ENCODE measurements around the gene GPAT2. TPM values are rescaled to one million over a fixed set of nuclear protein-coding genes. Genes with fewer than 3 reads are reported as not detected.
"Not testable (repeated sequence)": the region's sequence is repeated elsewhere in the genome, so short reads cannot be mapped to it uniquely, and the experiment has no call there.

Gene GPAT2
- total RNA-seq, 2 experiments from 2014 or later = not detected

GRCh38 chr2:96012792-96013264 is 21.9 kb downstream of the GPAT2 start:
- H3K4me3 ChIP-seq (ENCODE audit: low read depth, low read length, poor library complexity, severe bottlenecking); H3K9me2 ChIP-seq (ENCODE audit: insufficient read depth, low read length); H3K4me2 ChIP-seq (ENCODE audit: low read length); POLR2A ChIA-PET; H2AFZ ChIP-seq (ENCODE audit: low read length); H3K79me2 ChIP-seq (ENCODE audit: insufficient read depth, low read depth, low read length); H3K4me1 ChIP-seq (ENCODE audit: insufficient read depth, low read length, poor library complexity, severe bottlenecking); H3K36me3 ChIP-seq (ENCODE audit: insufficient read depth, low read length); CTCF ChIA-PET (ENCODE audit: unreplicated experiment); H4K20me1 ChIP-seq (ENCODE audit: insufficient read depth, low read length); H3K27ac ChIP-seq (ENCODE audit: low read depth, low read length, poor library complexity, severe bottlenecking); BruUV-seq (replicated peaks); intact Hi-C loops (cut with micrococcal nuclease; ENCODE audit: unreplicated experiment); H3K9me3 ChIP-seq (ENCODE audit: low read length): not testable (repeated sequence)
- DNase-seq (ENCODE audit: low spot score) = peak; percentile 14
- TF ChIP-seq CTCF (conservative IDR thresholded peaks at IDR 0.05; ENCODE audit: low read length) = peak; percentile 50; the same call in 1 of the 2 replicates

- H3K27ac ChIP-seq (ENCODE audit: low read depth, low read length, poor library complexity, severe bottlenecking); H2AFZ ChIP-seq (ENCODE audit: low read length); BruUV-seq (replicated peaks); H3K36me3 ChIP-seq (ENCODE audit: insufficient read depth, low read length); CTCF ChIA-PET (ENCODE audit: unreplicated experiment); DNase-seq (ENCODE audit: low spot score); H3K9me3 ChIP-seq (ENCODE audit: low read length); H3K4me1 ChIP-seq (ENCODE audit: insufficient read depth, low read length, poor library complexity, severe bottlenecking); intact Hi-C loops (cut with micrococcal nuclease; ENCODE audit: unreplicated experiment); POLR2A ChIA-PET; H3K4me2 ChIP-seq (ENCODE audit: low read length); H3K79me2 ChIP-seq (ENCODE audit: insufficient read depth, low read depth, low read length); H3K9me2 ChIP-seq (ENCODE audit: insufficient read depth, low read length); H3K4me3 ChIP-seq (ENCODE audit: low read depth, low read length, poor library complexity, severe bottlenecking); H4K20me1 ChIP-seq (ENCODE audit: insufficient read depth, low read length): not testable (repeated sequence)
These were observed 22.5 kb downstream of the GPAT2 start for GRCh38 chr2:96012086-96012791.

- intact Hi-C loops (cut with micrococcal nuclease; ENCODE audit: unreplicated experiment); H3K4me1 ChIP-seq (ENCODE audit: insufficient read depth, low read length, poor library complexity, severe bottlenecking); H3K27ac ChIP-seq (ENCODE audit: low read depth, low read length, poor library complexity, severe bottlenecking); H3K79me2 ChIP-seq (ENCODE audit: insufficient read depth, low read depth, low read length); H3K9me3 ChIP-seq (ENCODE audit: low read length); H3K36me3 ChIP-seq (ENCODE audit: insufficient read depth, low read length); BruUV-seq (replicated peaks); POLR2A ChIA-PET; CTCF ChIA-PET (ENCODE audit: unreplicated experiment); H4K20me1 ChIP-seq (ENCODE audit: insufficient read depth, low read length); H3K9me2 ChIP-seq (ENCODE audit: insufficient read depth, low read length); H2AFZ ChIP-seq (ENCODE audit: low read length): not testable (repeated sequence)
- Histone ChIP-seq H3K4me2 (ENCODE audit: low read length) (peak overlapping the region; percentile 62), H3K4me3 (ENCODE audit: low read depth, low read length, poor library complexity, severe bottlenecking) (peak overlapping the region; percentile 64)
- peak; percentile 19; the same call in 1 of the 2 replicates for TF ChIP-seq CTCF (conservative IDR thresholded peaks at IDR 0.05; ENCODE audit: low read length)
- peak; percentile 39 for DNase-seq (ENCODE audit: low spot score)
These were observed 23.6 kb downstream of the GPAT2 start for GRCh38 chr2:96011129-96011455.

- CTCF ChIA-PET (ENCODE audit: unreplicated experiment) = interaction anchor here (1.1 kb wide), 1 partner anchor 18 kb away, joined by 3 read pairs; no protein-coding TSS in a partner anchor
- H2AFZ ChIP-seq (ENCODE audit: low read length) = peak overlapping the region; percentile 85
- POLR2A ChIA-PET = not testable (repeated sequence)
These were observed 24.2 kb downstream of the GPAT2 start for GRCh38 chr2:96010320-96011128.

GRCh38 chr2:96009833-96010232 is 24.9 kb downstream of the GPAT2 start:
- intact Hi-C loops (cut with micrococcal nuclease; ENCODE audit: unreplicated experiment) = not testable (repeated sequence)

More at GRCh38 chr2:96010320-96011128, 24.2 kb downstream of the GPAT2 start:
- BruUV-seq (replicated peaks); H4K20me1 ChIP-seq (ENCODE audit: insufficient read depth, low read length); H3K36me3 ChIP-seq (ENCODE audit: insufficient read depth, low read length); H3K79me2 ChIP-seq (ENCODE audit: insufficient read depth, low read depth, low read length); H3K9me2 ChIP-seq (ENCODE audit: insufficient read depth, low read length); intact Hi-C loops (cut with micrococcal nuclease; ENCODE audit: unreplicated experiment); H3K4me1 ChIP-seq (ENCODE audit: insufficient read depth, low read length, poor library complexity, severe bottlenecking); H3K9me3 ChIP-seq (ENCODE audit: low read length); H3K27ac ChIP-seq (ENCODE audit: low read depth, low read length, poor library complexity, severe bottlenecking): not testable (repeated sequence)
- DNase-seq (ENCODE audit: low spot score) = peak; percentile 93
- peak overlapping the region; percentile 67 for H3K4me3 ChIP-seq (ENCODE audit: low read depth, low read length, poor library complexity, severe bottlenecking)
- H3K4me2 ChIP-seq (ENCODE audit: low read length) = peak overlapping the region; percentile 62

More at GRCh38 chr2:96009833-96010232, 24.9 kb downstream of the GPAT2 start:
- H2AFZ ChIP-seq (ENCODE audit: low read length) = peak overlapping the region; percentile 85
- peak overlapping the region; percentile 67 for H3K4me3 ChIP-seq (ENCODE audit: low read depth, low read length, poor library complexity, severe bottlenecking)
- BruUV-seq (replicated peaks); H3K9me2 ChIP-seq (ENCODE audit: insufficient read depth, low read length); H3K36me3 ChIP-seq (ENCODE audit: insufficient read depth, low read length); H3K79me2 ChIP-seq (ENCODE audit: insufficient read depth, low read depth, low read length); POLR2A ChIA-PET; DNase-seq (ENCODE audit: low spot score); H3K9me3 ChIP-seq (ENCODE audit: low read length); H3K27ac ChIP-seq (ENCODE audit: low read depth, low read length, poor library complexity, severe bottlenecking); H4K20me1 ChIP-seq (ENCODE audit: insufficient read depth, low read length); H3K4me1 ChIP-seq (ENCODE audit: insufficient read depth, low read length, poor library complexity, severe bottlenecking): not testable (repeated sequence)
- CTCF ChIA-PET (ENCODE audit: unreplicated experiment) = interaction anchor here (1.1 kb wide), 1 partner anchor 17 kb away, joined by 3 read pairs; no protein-coding TSS in a partner anchor
- H3K4me2 ChIP-seq (ENCODE audit: low read length) = peak overlapping the region; percentile 61
